Natural killer cell (primary cell): Measurements from ENCODE around the gene ST6GALNAC3. TPM values are rescaled to one million over a fixed set of nuclear protein-coding genes. Genes with fewer than 3 reads are reported as not detected.

ENCODE experiments used
- ATAC-seq, 3 donors: fragments of 150-1000 bp in 2 of 3; fragments of 200-7000 bp in 1 of 3; cut with Tn5 transposase; 1 replicate in 1 of 3; 2 replicates in 2 of 3; pipeline ENCODE4 v1.10.0; 2021; ENCODE audit warnings: mild to moderate bottlenecking in 2 of 3, moderate library complexity in 2 of 3
- DNase-seq, 2 donors: peaks; one replicate each; pipeline versions ENCODE4 v3.0.0 to v3.0.0-alpha.2; 2013 to 2021; ENCODE audit warnings: mixed read lengths in 1 of 2
- H3K27ac ChIP-seq: one replicate; pipeline ENCODE4 v1.5.1; 2013; ENCODE audit warnings: mild to moderate bottlenecking, low read length
- H3K27me3 ChIP-seq: one replicate; pipeline ENCODE4 v1.6.1; 2013; ENCODE audit warnings: low read length; ENCODE audit not compliant: control insufficient read depth, insufficient read depth
- H3K36me3 ChIP-seq: one replicate; pipeline ENCODE4 v1.6.1; 2013; ENCODE audit warnings: low read length; ENCODE audit not compliant: control insufficient read depth, insufficient read depth
- H3K4me1 ChIP-seq: one replicate; pipeline ENCODE4 v1.6.1; 2013; ENCODE audit warnings: low read length; ENCODE audit not compliant: control insufficient read depth, insufficient read depth
- H3K4me3 ChIP-seq: one replicate; pipeline ENCODE4 v1.5.1; 2013; ENCODE audit warnings: low read length
- H3K9me3 ChIP-seq: one replicate; pipeline ENCODE4 v1.6.1; 2013; ENCODE audit warnings: low read length; ENCODE audit not compliant: control insufficient read depth, insufficient read depth
- H3K27ac Mint-ChIP-seq, 2 donors: one replicate each; pipeline ENCODE4 v1.8.0; 2022; ENCODE audit warnings: mild to moderate bottlenecking in 2 of 2, mixed read lengths in 2 of 2, moderate library complexity in 1 of 2
- H3K27me3 Mint-ChIP-seq, 2 donors: one replicate each; pipeline ENCODE4 v1.8.0; 2022; ENCODE audit warnings: low read depth in 2 of 2, mixed read lengths in 2 of 2
- H3K36me3 Mint-ChIP-seq: one replicate; pipeline ENCODE4 v1.8.0; 2022; ENCODE audit warnings: mixed read lengths
- H3K4me1 Mint-ChIP-seq, 2 donors: one replicate each; pipeline ENCODE4 v1.8.0; 2022; ENCODE audit warnings: mixed read lengths in 2 of 2
- H3K4me3 Mint-ChIP-seq: one replicate; pipeline ENCODE4 v1.8.0; 2022; ENCODE audit warnings: mild to moderate bottlenecking, moderate library complexity, mixed read lengths
- H3K9me3 Mint-ChIP-seq, 2 donors: one replicate each; pipeline ENCODE4 v1.8.0; 2022; ENCODE audit warnings: mixed read lengths in 2 of 2
- WGBS: methylation state at CpG from one replicate; pipeline ENCODE4 v1.1.7; 2013; ENCODE audit warnings: missing lambda C conversion rate; ENCODE audit not compliant: insufficient coverage; 5-methylcytosine and 5-hydroxymethylcytosine counted together
- intact Hi-C: fragments of 100-400 bp; cut with micrococcal nuclease; formaldehyde crosslinking; loops from one replicate; pipeline ENCODE4 v1.14.2; 2022
- total RNA-seq, 4 donors: library from RNA; stranded (reverse); fragments of 120-200 nt in 1 of 4; gene quantifications; one replicate each; pipeline versions ENCODE4 v1.2.3 to v1.2.4, GENCODE V29; 2013 to 2022
- TF ChIP-seq, protein P1 (sequence below): fragments of 200-600 bp; IDR thresholded peaks from one replicate; pipeline ENCODE4 v1.8.0; 2022; ENCODE audit warnings: antibody characterized with exemption

ST6GALNAC3 gene
- total RNA-seq, 3 donors from 2014 or later (not counting 1 experiment from before 2014, with no cell fraction given), result not detected

DNA sequence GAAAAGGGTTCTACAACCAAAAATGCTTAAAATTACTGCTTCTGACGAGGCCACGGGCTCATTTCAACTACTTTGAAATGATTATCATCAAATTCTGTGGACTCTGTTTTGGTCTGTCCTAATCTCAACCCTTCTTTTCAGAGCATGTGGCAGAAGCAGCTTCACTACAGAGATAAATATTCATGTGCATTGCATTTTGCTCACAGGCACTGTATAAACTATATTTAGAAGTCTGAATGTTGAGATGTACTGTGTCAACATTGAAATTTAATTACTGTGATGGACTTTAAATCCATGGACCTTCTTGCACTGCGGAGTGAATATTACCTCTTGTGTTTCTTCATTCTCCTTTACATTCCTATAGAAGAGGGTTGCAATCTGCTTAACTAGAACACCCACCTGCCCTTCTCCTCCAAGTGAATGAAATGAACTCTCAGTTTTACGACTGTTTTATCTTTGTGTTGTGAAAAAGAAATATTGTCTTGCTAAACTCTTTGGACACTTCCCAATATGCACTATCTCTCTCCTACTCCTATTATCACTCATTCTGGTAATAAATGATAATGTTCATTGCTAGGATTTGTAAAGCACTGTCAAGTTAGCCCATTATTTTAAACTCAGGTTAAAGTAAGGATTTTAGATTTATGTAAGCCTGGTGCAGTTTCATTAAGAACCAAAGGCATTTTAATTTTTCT lies 511.6 kb downstream of the ST6GALNAC3 start:
- Histone ChIP-seq H3K27ac (no peak overlapping the region), H3K36me3 (no peaks in the 10 kb centered on the region), H3K4me3 (no peak overlapping the region), H3K9me3 (no peaks in the 10 kb centered on the region), H3K27me3 (no peaks in the 10 kb centered on the region), H3K4me1 (no peaks in the 10 kb centered on the region)
- no peak overlapping the region for H3K27ac Mint-ChIP-seq
- no peaks in the 10 kb centered on the region for H3K4me1 Mint-ChIP-seq
- no peaks in the 10 kb centered on the region for H3K36me3 Mint-ChIP-seq
- no peak for DNase-seq
- WGBS, result 82% methylated on average over 3 of the region's 4 CpGs
- H3K9me3 Mint-ChIP-seq, result no peaks in the 10 kb centered on the region
- ATAC-seq, result no peak
- TF ChIP-seq, protein P1, sequence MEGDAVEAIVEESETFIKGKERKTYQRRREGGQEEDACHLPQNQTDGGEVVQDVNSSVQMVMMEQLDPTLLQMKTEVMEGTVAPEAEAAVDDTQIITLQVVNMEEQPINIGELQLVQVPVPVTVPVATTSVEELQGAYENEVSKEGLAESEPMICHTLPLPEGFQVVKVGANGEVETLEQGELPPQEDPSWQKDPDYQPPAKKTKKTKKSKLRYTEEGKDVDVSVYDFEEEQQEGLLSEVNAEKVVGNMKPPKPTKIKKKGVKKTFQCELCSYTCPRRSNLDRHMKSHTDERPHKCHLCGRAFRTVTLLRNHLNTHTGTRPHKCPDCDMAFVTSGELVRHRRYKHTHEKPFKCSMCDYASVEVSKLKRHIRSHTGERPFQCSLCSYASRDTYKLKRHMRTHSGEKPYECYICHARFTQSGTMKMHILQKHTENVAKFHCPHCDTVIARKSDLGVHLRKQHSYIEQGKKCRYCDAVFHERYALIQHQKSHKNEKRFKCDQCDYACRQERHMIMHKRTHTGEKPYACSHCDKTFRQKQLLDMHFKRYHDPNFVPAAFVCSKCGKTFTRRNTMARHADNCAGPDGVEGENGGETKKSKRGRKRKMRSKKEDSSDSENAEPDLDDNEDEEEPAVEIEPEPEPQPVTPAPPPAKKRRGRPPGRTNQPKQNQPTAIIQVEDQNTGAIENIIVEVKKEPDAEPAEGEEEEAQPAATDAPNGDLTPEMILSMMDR, result no peak
- no peaks in the 10 kb centered on the region for H3K27me3 Mint-ChIP-seq
- no peak overlapping the region for H3K4me3 Mint-ChIP-seq
- intact Hi-C loops, result no loop called here

DNA sequence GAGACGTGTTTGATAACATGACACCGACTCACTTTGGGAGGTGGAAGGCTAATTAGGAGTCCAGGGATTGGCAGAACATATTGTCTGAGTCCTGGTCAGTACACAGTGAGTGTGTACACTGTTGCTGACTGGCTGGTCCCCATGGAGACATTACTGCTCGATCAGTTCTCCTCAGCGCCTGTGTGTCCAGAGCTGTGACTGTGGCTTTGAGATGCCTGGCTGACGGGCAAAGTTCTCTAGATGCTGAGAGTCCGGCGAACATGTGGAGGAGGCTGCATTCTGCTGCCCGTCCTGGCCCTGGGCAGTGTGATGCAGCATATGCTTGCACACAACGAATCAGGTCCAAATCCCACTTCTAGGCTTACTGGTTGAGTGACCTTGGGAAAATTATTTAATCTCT lies 512.7 kb downstream of the ST6GALNAC3 start:
- Histone ChIP-seq H3K27ac (no peak overlapping the region), H3K27me3 (no peaks in the 10 kb centered on the region), H3K9me3 (no peaks in the 10 kb centered on the region), H3K36me3 (no peaks in the 10 kb centered on the region), H3K4me3 (no peak overlapping the region), H3K4me1 (no peaks in the 10 kb centered on the region)
- TF ChIP-seq, protein P1, result no peak
- Mint-ChIP-seq H3K4me3 (no peak overlapping the region), H3K27me3 (no peaks in the 10 kb centered on the region), H3K27ac (no peak overlapping the region), H3K36me3 (no peaks in the 10 kb centered on the region), H3K4me1 (no peaks in the 10 kb centered on the region), H3K9me3 (peaks cover 0 to 4% of the 10 kb centered on the region in 2 donors)
- WGBS, result 87% methylated on average over 9 of the region's 9 CpGs
- intact Hi-C loops, result no loop called here
- ATAC-seq, result no peak
- no peak for DNase-seq

DNA sequence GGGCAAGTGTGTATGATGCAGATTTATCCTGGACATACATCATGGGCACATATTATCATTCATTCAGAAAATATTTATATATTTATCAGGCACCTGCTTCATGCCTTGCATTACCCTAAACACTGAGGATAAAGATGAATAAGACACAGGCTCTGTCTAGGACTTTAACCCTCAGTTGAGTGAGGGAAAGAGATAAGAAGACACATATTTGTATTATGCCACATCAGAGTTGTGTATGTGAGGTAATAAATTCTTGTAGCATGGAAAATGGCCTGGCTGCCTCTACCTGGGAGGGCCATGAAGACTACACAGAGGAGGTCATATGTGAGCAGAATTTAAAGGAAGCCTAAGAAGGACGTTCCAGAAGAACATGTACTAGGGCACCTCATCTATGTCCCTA lies 516.9 kb downstream of the ST6GALNAC3 start:
- H3K27ac Mint-ChIP-seq, result no peak overlapping the region
- ATAC-seq (no peak), DNase-seq (no peak)
- Histone ChIP-seq H3K27me3 (no peaks in the 10 kb centered on the region), H3K4me3 (no peak overlapping the region), H3K36me3 (no peaks in the 10 kb centered on the region), H3K27ac (no peak overlapping the region), H3K9me3 (peaks cover 5% of the 10 kb centered on the region), H3K4me1 (no peaks in the 10 kb centered on the region)
- intact Hi-C loops, result no loop called here
- H3K4me1 Mint-ChIP-seq, result no peaks in the 10 kb centered on the region
- no peak overlapping the region for H3K4me3 Mint-ChIP-seq
- TF ChIP-seq, protein P1, result no peak
- no peaks in the 10 kb centered on the region for H3K36me3 Mint-ChIP-seq
- H3K27me3 Mint-ChIP-seq, result no peaks in the 10 kb centered on the region
- WGBS, result 71% methylated on average over 1 of the region's 1 CpG
- H3K9me3 Mint-ChIP-seq, result peaks cover 0 to 4% of the 10 kb centered on the region in 2 donors

DNA sequence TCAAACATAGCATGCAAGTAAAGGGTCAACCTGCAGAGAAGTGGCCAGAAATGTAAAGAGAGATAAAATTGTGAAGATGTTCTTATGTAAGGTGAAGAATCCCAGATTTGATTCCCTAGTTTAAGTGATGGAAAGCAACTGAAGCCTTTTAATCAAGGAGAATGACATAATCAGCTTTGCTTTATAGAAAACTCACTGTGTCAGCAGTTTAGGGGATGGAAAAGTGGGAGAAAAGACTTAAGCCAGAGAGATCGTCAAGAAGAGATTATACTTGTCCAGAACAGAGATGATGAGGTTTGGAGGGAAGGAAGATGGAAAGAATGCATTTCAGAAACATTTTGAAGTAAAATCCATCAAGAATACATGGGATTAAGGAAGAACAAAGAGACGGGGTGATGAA lies 517.4 kb downstream of the ST6GALNAC3 start:
- peaks cover 5% of the 10 kb centered on the region for H3K9me3 ChIP-seq
- H3K27ac Mint-ChIP-seq, result no peak overlapping the region
- no peaks in the 10 kb centered on the region for H3K36me3 ChIP-seq
- TF ChIP-seq, protein P1, result no peak
- ATAC-seq (no peak), DNase-seq (no peak)
- H3K4me3 Mint-ChIP-seq, result no peak overlapping the region
- H3K36me3 Mint-ChIP-seq, result no peaks in the 10 kb centered on the region
- no peaks in the 10 kb centered on the region for H3K4me1 ChIP-seq
- 91% methylated on average over 2 of the region's 2 CpGs for WGBS
- H3K4me1 Mint-ChIP-seq, result no peaks in the 10 kb centered on the region
- no peak overlapping the region for H3K4me3 ChIP-seq
- intact Hi-C loops, result no loop called here
- H3K27me3 Mint-ChIP-seq, result no peaks in the 10 kb centered on the region
- no peaks in the 10 kb centered on the region for H3K27me3 ChIP-seq
- H3K9me3 Mint-ChIP-seq, result peaks cover 0 to 4% of the 10 kb centered on the region in 2 donors
- no peak overlapping the region for H3K27ac ChIP-seq
